H9 (cell line): ENCODE data around the gene LOC128125822.

Experiments used
- DNase-seq: peaks from one replicate; pipeline ENCODE4 v3.0.0-alpha.2; 2017
- H2AFZ ChIP-seq: one replicate; pipeline ENCODE4 v1.6.1; 2013; ENCODE audit warnings: mild to moderate bottlenecking, low read length, control low read depth, moderate library complexity
- H2AK5ac ChIP-seq: 2 replicates; pipeline ENCODE4 v1.6.1; 2013; ENCODE audit warnings: low read length, control low read depth, mixed read lengths; ENCODE audit not compliant: insufficient read length
- H2BK120ac ChIP-seq: one replicate; pipeline ENCODE4 v1.6.1; 2013; ENCODE audit warnings: low read depth, mild to moderate bottlenecking, low read length, control low read depth, inconsistent platforms; ENCODE audit not compliant: poor library complexity, severe bottlenecking
- H2BK12ac ChIP-seq: 2 replicates; pipeline ENCODE4 v1.6.1; 2013; ENCODE audit warnings: low read length, control low read depth, mixed read lengths, low read depth; ENCODE audit not compliant: insufficient read length
- H2BK15ac ChIP-seq: 2 replicates; pipeline ENCODE4 v1.6.1; 2013; ENCODE audit warnings: low read depth, low read length, control low read depth
- H2BK20ac ChIP-seq: one replicate; pipeline ENCODE4 v1.6.1; 2013; ENCODE audit warnings: low read depth, mild to moderate bottlenecking, low read length, control low read depth, inconsistent platforms; ENCODE audit not compliant: poor library complexity, severe bottlenecking
- H2BK5ac ChIP-seq: 2 replicates; pipeline ENCODE4 v1.6.1; 2013; ENCODE audit warnings: low read length, control low read depth, mixed read lengths; ENCODE audit not compliant: insufficient read length
- H3K14ac ChIP-seq: 2 replicates; pipeline ENCODE4 v1.6.1; 2013; ENCODE audit warnings: low read length, control low read depth; ENCODE audit not compliant: insufficient read depth
- H3K18ac ChIP-seq: 2 replicates; pipeline ENCODE4 v1.6.1; 2013; ENCODE audit warnings: low read depth, mild to moderate bottlenecking, mixed read lengths, low read length, control low read depth; ENCODE audit not compliant: insufficient read length
- H3K23ac ChIP-seq: 2 replicates; pipeline ENCODE4 v1.6.1; 2013; ENCODE audit warnings: low read length, control low read depth, mixed read lengths, low read depth; ENCODE audit not compliant: insufficient read length
- H3K23me2 ChIP-seq: 2 replicates; pipeline ENCODE4 v1.6.1; 2013; ENCODE audit warnings: low read depth, mild to moderate bottlenecking, mixed read lengths, low read length, control low read depth; ENCODE audit not compliant: insufficient read length, poor library complexity, severe bottlenecking
- H3K27ac ChIP-seq: 2 replicates; pipeline ENCODE4 v1.5.1; 2013; ENCODE audit warnings: low read length, control low read depth, mixed read lengths, low read depth; ENCODE audit not compliant: insufficient read length
- H3K27me3 ChIP-seq: 2 replicates; pipeline ENCODE4 v1.6.1; 2013; ENCODE audit warnings: low read length, control low read depth, inconsistent platforms; ENCODE audit not compliant: insufficient read depth
- H3K4ac ChIP-seq: 2 replicates; pipeline ENCODE4 v1.6.1; 2013; ENCODE audit warnings: low read depth, mild to moderate bottlenecking, control low read depth, inconsistent platforms, low read length, moderate library complexity
- H3K4me1 ChIP-seq: 2 replicates; pipeline ENCODE4 v1.6.1; 2013; ENCODE audit warnings: low read length, control low read depth, inconsistent platforms; ENCODE audit not compliant: insufficient read depth
- H3K4me2 ChIP-seq: 2 replicates; pipeline ENCODE4 v1.6.1; 2013; ENCODE audit warnings: low read length, control low read depth, mixed read lengths; ENCODE audit not compliant: insufficient read length, insufficient read depth
- H3K56ac ChIP-seq: 2 replicates; pipeline ENCODE4 v1.6.1; 2013; ENCODE audit warnings: low read depth, mild to moderate bottlenecking, mixed read lengths, low read length, control low read depth; ENCODE audit not compliant: insufficient read length
- H3K79me1 ChIP-seq: 2 replicates; pipeline ENCODE4 v1.6.1; 2013; ENCODE audit warnings: low read depth, mild to moderate bottlenecking, moderate library complexity, low read length, control low read depth, inconsistent platforms; ENCODE audit not compliant: insufficient read depth, poor library complexity, severe bottlenecking
- H3K79me2 ChIP-seq: 2 replicates; pipeline ENCODE4 v1.6.1; 2013; ENCODE audit warnings: low read length, control low read depth, inconsistent platforms; ENCODE audit not compliant: insufficient read depth
- H3K9ac ChIP-seq: 2 replicates; pipeline ENCODE4 v1.6.1; 2013; ENCODE audit warnings: low read length, control low read depth, mixed read lengths; ENCODE audit not compliant: insufficient read length; ENCODE audit errors: extremely low read depth
- H3K9me3 ChIP-seq: one replicate; pipeline ENCODE4 v1.6.1; 2013; ENCODE audit warnings: low read depth, low read length, inconsistent platforms; ENCODE audit not compliant: control insufficient read depth
- H3T11ph ChIP-seq: one replicate; pipeline ENCODE4 v1.6.1; 2013; ENCODE audit warnings: mild to moderate bottlenecking, low read length, control low read depth, inconsistent platforms
- H4K20me1 ChIP-seq: one replicate; pipeline ENCODE4 v1.6.1; 2013; ENCODE audit not compliant: control insufficient read depth, insufficient read length, insufficient read depth
- H4K5ac ChIP-seq: 2 replicates; pipeline ENCODE4 v1.6.1; 2013; ENCODE audit warnings: low read depth, mild to moderate bottlenecking, mixed read lengths, low read length, control low read depth; ENCODE audit not compliant: insufficient read length
- H4K8ac ChIP-seq: replicated peaks from 2 replicates; pipeline ENCODE4 v1.6.1; 2013; ENCODE audit warnings: low read length, control low read depth, mixed read lengths, low read depth; ENCODE audit not compliant: insufficient read length
- H4K91ac ChIP-seq: 2 replicates; pipeline ENCODE4 v1.6.1; 2013; ENCODE audit warnings: low read depth, mild to moderate bottlenecking, moderate library complexity, mixed read lengths, low read length, control low read depth; ENCODE audit not compliant: insufficient read length
- H3K27ac Mint-ChIP-seq, 3 experiments: 2 replicates in 2 of 3; 3 replicates in 1 of 3; pipeline ENCODE4 v1.8.0; 2020 to 2021; ENCODE audit warnings: mixed read lengths in 3 of 3, mild to moderate bottlenecking in 1 of 3, moderate library complexity in 1 of 3
- H3K27me3 Mint-ChIP-seq: 2 replicates; pipeline ENCODE4 v1.8.0; 2021; ENCODE audit warnings: low read depth, mild to moderate bottlenecking, moderate library complexity, mixed read lengths
- H3K36me3 Mint-ChIP-seq, 3 experiments: 2 replicates in 2 of 3; 3 replicates in 1 of 3; pipeline ENCODE4 v1.8.0; 2020 to 2021; ENCODE audit warnings: low read depth in 3 of 3, mixed read lengths in 3 of 3; ENCODE audit not compliant: insufficient read depth in 1 of 3
- H3K4me1 Mint-ChIP-seq, 2 experiments: 2 replicates each; pipeline ENCODE4 v1.8.0; 2020; ENCODE audit warnings: mixed read lengths in 2 of 2
- H3K4me3 Mint-ChIP-seq, 2 experiments: 2 replicates in 1 of 2; 3 replicates in 1 of 2; pipeline ENCODE4 v1.8.0; 2020 to 2021; ENCODE audit warnings: mild to moderate bottlenecking in 2 of 2, mixed read lengths in 2 of 2, moderate library complexity in 1 of 2
- H3K9me3 Mint-ChIP-seq, 2 experiments: 2 replicates in 1 of 2; 3 replicates in 1 of 2; pipeline ENCODE4 v1.8.0; 2020; ENCODE audit warnings: mild to moderate bottlenecking in 2 of 2, mixed read lengths in 2 of 2, moderate library complexity in 1 of 2
- WGBS: extraction: QIAGEN DNeasy Blood & Tissue Kit; methylation state at CpG from one replicate; pipeline ENCODE4 v1.1.7; 2013; ENCODE audit warnings: missing lambda C conversion rate, low lambda C conversion rate, mixed read lengths; ENCODE audit not compliant: insufficient read length; ENCODE audit errors: extremely low coverage; 5-methylcytosine and 5-hydroxymethylcytosine counted together
- TF ChIP-seq, protein P1 (sequence below): fragments of 200-600 bp; sonication (generic); conservative IDR thresholded peaks from 3 replicates; pipeline ENCODE4 v1.8.0; 2021; ENCODE audit warnings: antibody characterized with exemption, mild to moderate bottlenecking

LOC128125822 gene

DNA sequence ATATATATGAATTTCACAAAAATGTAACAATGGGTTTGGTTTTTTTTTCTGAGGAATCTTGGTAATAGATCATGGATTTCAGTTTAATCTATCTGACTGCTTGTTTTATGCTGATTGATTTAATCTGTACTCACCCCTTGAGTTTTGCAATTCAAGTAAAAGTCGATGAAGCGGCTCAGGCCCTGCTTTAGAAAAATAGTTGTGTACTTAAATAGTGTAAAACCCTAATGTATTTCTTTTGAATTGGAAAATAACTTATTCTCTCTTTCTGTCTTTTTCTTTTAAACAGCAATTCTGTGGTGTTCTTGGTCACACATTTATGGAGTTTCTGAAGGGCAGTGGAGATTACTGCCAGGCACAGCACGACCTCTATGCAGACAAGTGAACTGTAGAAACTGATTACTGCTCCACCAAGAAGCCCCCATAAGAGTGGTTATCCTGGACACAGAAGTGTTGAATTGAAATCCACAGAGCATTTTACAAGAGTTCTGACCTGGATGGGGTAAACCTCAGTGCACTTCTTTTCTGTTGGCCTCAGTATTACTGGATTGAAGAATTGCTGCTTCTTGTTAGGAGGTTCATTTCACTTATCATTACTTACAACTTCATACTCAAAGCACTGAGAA, 4.0 kb downstream of the LOC128125822 start:
- H3T11ph ChIP-seq = no peak overlapping the region
- H3K14ac ChIP-seq = no peak overlapping the region
- no peak overlapping the region for H4K91ac ChIP-seq
- H2BK120ac ChIP-seq = no peak overlapping the region
- no peak overlapping the region for H2AFZ ChIP-seq
- H3K4ac ChIP-seq = no peak overlapping the region
- peaks cover 16% of the 10 kb centered on the region; the same call in 1 of the 2 replicates for H3K79me2 ChIP-seq
- no peaks in the 10 kb centered on the region for H3K9me3 ChIP-seq
- no peak overlapping the region for H3K9ac ChIP-seq
- H2AK5ac ChIP-seq = no peak overlapping the region
- H2BK20ac ChIP-seq = no peak overlapping the region
- no peak for DNase-seq
- H4K5ac ChIP-seq = no peak overlapping the region
- no peak overlapping the region for H3K56ac ChIP-seq
- H3K4me3 Mint-ChIP-seq = no peak overlapping the region; a peak in 1 of 5 replicates
- no peak overlapping the region for H3K27ac ChIP-seq
- H2BK15ac ChIP-seq = no peak overlapping the region
- H3K18ac ChIP-seq = no peak overlapping the region
- peaks cover 6% of the 10 kb centered on the region for H3K23me2 ChIP-seq
- H3K23ac ChIP-seq = no peak overlapping the region
- no peak overlapping the region for H2BK12ac ChIP-seq
- no peak overlapping the region for H2BK5ac ChIP-seq
- H3K9me3 Mint-ChIP-seq = no peaks in the 10 kb centered on the region
- TF ChIP-seq, protein P1, sequence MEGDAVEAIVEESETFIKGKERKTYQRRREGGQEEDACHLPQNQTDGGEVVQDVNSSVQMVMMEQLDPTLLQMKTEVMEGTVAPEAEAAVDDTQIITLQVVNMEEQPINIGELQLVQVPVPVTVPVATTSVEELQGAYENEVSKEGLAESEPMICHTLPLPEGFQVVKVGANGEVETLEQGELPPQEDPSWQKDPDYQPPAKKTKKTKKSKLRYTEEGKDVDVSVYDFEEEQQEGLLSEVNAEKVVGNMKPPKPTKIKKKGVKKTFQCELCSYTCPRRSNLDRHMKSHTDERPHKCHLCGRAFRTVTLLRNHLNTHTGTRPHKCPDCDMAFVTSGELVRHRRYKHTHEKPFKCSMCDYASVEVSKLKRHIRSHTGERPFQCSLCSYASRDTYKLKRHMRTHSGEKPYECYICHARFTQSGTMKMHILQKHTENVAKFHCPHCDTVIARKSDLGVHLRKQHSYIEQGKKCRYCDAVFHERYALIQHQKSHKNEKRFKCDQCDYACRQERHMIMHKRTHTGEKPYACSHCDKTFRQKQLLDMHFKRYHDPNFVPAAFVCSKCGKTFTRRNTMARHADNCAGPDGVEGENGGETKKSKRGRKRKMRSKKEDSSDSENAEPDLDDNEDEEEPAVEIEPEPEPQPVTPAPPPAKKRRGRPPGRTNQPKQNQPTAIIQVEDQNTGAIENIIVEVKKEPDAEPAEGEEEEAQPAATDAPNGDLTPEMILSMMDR = no peak
- no peak overlapping the region for H4K8ac ChIP-seq
- H3K79me1 ChIP-seq = no peaks in the 10 kb centered on the region
- H3K4me1 ChIP-seq = no peaks in the 10 kb centered on the region; the same call in 1 of the 2 replicates
- no peaks in the 10 kb centered on the region; the same call in 1 of the 2 replicates for H3K27me3 Mint-ChIP-seq
- H3K27ac Mint-ChIP-seq = peak overlapping the region in 2 of 3 experiments; percentile 37 to 81; a peak in 3 of 7 replicates
- no peaks in the 10 kb centered on the region for H3K27me3 ChIP-seq
- no peaks in the 10 kb centered on the region for H4K20me1 ChIP-seq
- no peak overlapping the region for H3K4me2 ChIP-seq
- peaks cover 18 to 23% of the 10 kb centered on the region in 2 experiments for H3K4me1 Mint-ChIP-seq
- H3K36me3 Mint-ChIP-seq = peaks cover 32 to 62% (median 51%) of the 10 kb centered on the region in 3 experiments; a peak in 6 of 7 replicates
- WGBS = no CpG with 5 or more reads among the region's 3 CpGs
